GM23338 (cell line): ENCODE data around the gene PIK3C2A. TPM values are rescaled to one million over a fixed set of nuclear protein-coding genes. Genes with fewer than 3 reads are reported as not detected.

Experiments
- ATAC-seq: fragments of 200-7000 bp; cut with Tn5 transposase; 3 replicates; pipeline ENCODE4 v1.9.1; 2020
- DNase-seq: peaks from one replicate; pipeline ENCODE4 v3.0.0-alpha.2; 2015; ENCODE audit warnings: low spot score
- H2AFZ ChIP-seq: fragments of 200-600 bp; sonication (generic); 2 replicates; pipeline ENCODE4 v1.8.0; 2016; ENCODE audit warnings: antibody characterized with exemption, mild to moderate bottlenecking, moderate library complexity
- H3F3A ChIP-seq: fragments of 200-600 bp; sonication (generic); replicated peaks from 2 replicates; pipeline ENCODE4 v1.8.0; 2017; ENCODE audit warnings: antibody characterized with exemption, mixed run types, low read depth
- H3K27ac ChIP-seq: fragments of 200-600 bp; sonication (generic); 2 replicates; pipeline ENCODE4 v1.6.1; 2016; ENCODE audit warnings: low read depth
- H3K27me3 ChIP-seq: fragments of 200-600 bp; sonication (generic); 2 replicates; pipeline ENCODE4 v1.8.0; 2016; ENCODE audit warnings: mild to moderate bottlenecking, mixed run types, moderate library complexity; ENCODE audit not compliant: insufficient read depth
- H3K36me3 ChIP-seq: fragments of 200-600 bp; sonication (generic); 2 replicates; pipeline ENCODE4 v1.8.0; 2016; ENCODE audit warnings: mild to moderate bottlenecking; ENCODE audit not compliant: insufficient read depth
- H3K4me1 ChIP-seq: fragments of 200-600 bp; sonication (generic); 2 replicates; pipeline ENCODE4 v1.8.0; 2016; ENCODE audit warnings: mild to moderate bottlenecking, moderate library complexity; ENCODE audit not compliant: insufficient read depth
- H3K4me2 ChIP-seq: fragments of 200-600 bp; sonication (generic); 2 replicates; pipeline ENCODE4 v1.7.1; 2017; ENCODE audit warnings: mixed run types
- H3K4me3 ChIP-seq: fragments of 200-600 bp; sonication (generic); 2 replicates; pipeline ENCODE4 v1.6.1; 2016; ENCODE audit warnings: mixed run types
- H3K79me2 ChIP-seq: fragments of 200-600 bp; sonication (generic); replicated peaks from 2 replicates; pipeline ENCODE4 v1.8.0; 2017; ENCODE audit warnings: mild to moderate bottlenecking; ENCODE audit not compliant: insufficient read depth
- H3K9me2 ChIP-seq: fragments of 200-600 bp; sonication (generic); 2 replicates; pipeline ENCODE4 v1.8.0; 2017; ENCODE audit not compliant: insufficient read depth
- H4K20me1 ChIP-seq: fragments of 200-600 bp; sonication (generic); replicated peaks from 2 replicates; pipeline ENCODE4 v1.8.0; 2017; ENCODE audit warnings: mild to moderate bottlenecking; ENCODE audit not compliant: insufficient read depth
- H3K27ac Mint-ChIP-seq: 2 replicates; pipeline ENCODE4 v1.8.0; 2020; ENCODE audit warnings: inconsistent platforms, mild to moderate bottlenecking, moderate library complexity, mixed read lengths
- H3K27me3 Mint-ChIP-seq: 3 replicates; pipeline ENCODE4 v1.8.0; 2022; ENCODE audit warnings: low read depth, mild to moderate bottlenecking, moderate library complexity, mixed read lengths, inconsistent platforms; ENCODE audit not compliant: insufficient read depth, poor library complexity
- H3K36me3 Mint-ChIP-seq: 3 replicates; pipeline ENCODE4 v1.8.0; 2021; ENCODE audit warnings: low read depth, mild to moderate bottlenecking, inconsistent platforms, moderate library complexity, mixed read lengths
- H3K4me1 Mint-ChIP-seq: 3 replicates; pipeline ENCODE4 v1.8.0; 2020; ENCODE audit warnings: mild to moderate bottlenecking, inconsistent platforms, mixed read lengths
- H3K4me3 Mint-ChIP-seq: 3 replicates; pipeline ENCODE4 v1.8.0; 2021; ENCODE audit warnings: moderate library complexity, mild to moderate bottlenecking, inconsistent platforms, mixed read lengths
- H3K9me3 Mint-ChIP-seq: 3 replicates; pipeline ENCODE4 v1.8.0; 2020; ENCODE audit warnings: moderate library complexity, mild to moderate bottlenecking, inconsistent platforms, mixed read lengths
- CREB1 ChIP-seq: fragments of 250-450 bp; sonication (Bioruptor Pico); IDR thresholded peaks from 2 replicates; pipeline ENCODE4 v1.5.0; 2020; ENCODE audit warnings: low read depth, mild to moderate bottlenecking, moderate library complexity
- CTCF ChIP-seq, 2 experiments: fragments of 200-600 bp in 1 of 2; sonication (generic) in 1 of 2; conservative IDR thresholded peaks; 2 replicates each; pipeline versions ENCODE4 v1.5.1 to v1.6.1; 2016 to 2017; ENCODE audit warnings: antibody characterized with exemption in 2 of 2, low read depth in 2 of 2, mild to moderate bottlenecking in 2 of 2, moderate library complexity in 1 of 2
- ETS1 ChIP-seq: IDR thresholded peaks from 2 replicates; pipeline ENCODE4 v1.6.1; 2016; ENCODE audit warnings: antibody characterized with exemption
- EZH2 ChIP-seq: fragments of 200-600 bp; sonication (generic); IDR thresholded peaks from one replicate; pipeline ENCODE4 v1.8.0; 2017; ENCODE audit warnings: antibody characterized with exemption, mild to moderate bottlenecking, low read depth; ENCODE audit not compliant: unreplicated experiment
- EZH2phosphoT487 ChIP-seq: fragments of 200-600 bp; sonication (generic); IDR thresholded peaks from one replicate; pipeline ENCODE4 v1.8.1; 2018; ENCODE audit warnings: antibody characterized with exemption; ENCODE audit not compliant: unreplicated experiment
- JUNB ChIP-seq: IDR thresholded peaks from one replicate; pipeline ENCODE4 v1.6.1; 2016; ENCODE audit warnings: antibody characterized with exemption; ENCODE audit not compliant: unreplicated experiment
- NANOG ChIP-seq: IDR thresholded peaks from 2 replicates; pipeline ENCODE4 v1.6.1; 2016; ENCODE audit warnings: antibody characterized with exemption, borderline replicate concordance
- POLR2AphosphoS5 ChIP-seq: IDR thresholded peaks from 2 replicates; pipeline ENCODE4 v1.6.1; 2016; ENCODE audit warnings: antibody characterized with exemption, low read depth
- REST ChIP-seq: IDR thresholded peaks from one replicate; pipeline ENCODE4 v1.6.1; 2018; ENCODE audit warnings: antibody characterized with exemption; ENCODE audit not compliant: unreplicated experiment
- STAT1 ChIP-seq: IDR thresholded peaks from one replicate; pipeline ENCODE4 v1.6.1; 2016; ENCODE audit warnings: antibody characterized with exemption; ENCODE audit not compliant: unreplicated experiment
- ZNF114 ChIP-seq: fragments of 250-450 bp; sonication (Bioruptor Pico); IDR thresholded peaks from 2 replicates; pipeline ENCODE4 v1.5.0; 2020; ENCODE audit warnings: mild to moderate bottlenecking, moderate library complexity
- ZNF331 ChIP-seq: fragments of 250-450 bp; sonication (Bioruptor Pico); IDR thresholded peaks from 2 replicates; pipeline ENCODE4 v1.5.0; 2020; ENCODE audit warnings: low read depth, mild to moderate bottlenecking, moderate library complexity
- ZNF462 ChIP-seq: fragments of 250-450 bp; sonication (Bioruptor Pico); IDR thresholded peaks from 2 replicates; pipeline ENCODE4 v1.5.0; 2020; ENCODE audit warnings: mild to moderate bottlenecking, moderate library complexity
- polyA plus RNA-seq: library from polyadenylated mRNA; unstranded; fragments of >200 nt; fragmentation: Nextera tagmentation; extraction: Ambion mirVana; gene quantifications from 2 replicates; pipeline ENCODE4 v1.2.1, GENCODE V29; 2016
- total RNA-seq: library from RNA; depleted of rRNA; stranded (reverse); fragments of >200 nt; shearing (Covaris generic); gene quantifications from 2 replicates; pipeline ENCODE4 v1.2.3, GENCODE V29; 2014

PIK3C2A gene
- total and polyA plus RNA-seq, 2 experiments from 2014 or later: 45.8 to 123 TPM

- Histone ChIP-seq H2AFZ (no peak overlapping the region), H3K9me2 (no peaks in the 10 kb centered on the region), H3K36me3 (no peaks in the 10 kb centered on the region), H3K4me3 (no peak overlapping the region), H3F3A (no peaks in the 10 kb centered on the region), H3K27ac (no peak overlapping the region), H3K79me2 (no peaks in the 10 kb centered on the region), H3K4me2 (no peak overlapping the region), H3K27me3 (no peaks in the 10 kb centered on the region), H3K4me1 (no peaks in the 10 kb centered on the region), H4K20me1 (no peaks in the 10 kb centered on the region)
- H3K27ac Mint-ChIP-seq: no peak overlapping the region
- H3K4me1 Mint-ChIP-seq: no peaks in the 10 kb centered on the region
- ATAC-seq (no peak), DNase-seq (no peak)
- no peak overlapping the region for H3K4me3 Mint-ChIP-seq
- TF ChIP-seq ETS1: no peak
- TF ChIP-seq ZNF114: no peak
- no peak for TF ChIP-seq ZNF331 (CRISPR knock-in tag)
- TF ChIP-seq EZH2: no peak
- TF ChIP-seq EZH2phosphoT487: no peak
- no peak for TF ChIP-seq POLR2AphosphoS5
- TF ChIP-seq CTCF (conservative IDR thresholded peaks at IDR 0.05; ENCODE audit: low read depth in 2 of 2): no peak
- no peak for TF ChIP-seq NANOG
- no peak for TF ChIP-seq ZNF462 (CRISPR knock-in tag)
- TF ChIP-seq REST: no peak
- no peak for TF ChIP-seq CREB1
- TF ChIP-seq JUNB: no peak
- no peak for TF ChIP-seq STAT1
- H3K9me3 Mint-ChIP-seq: no peaks in the 10 kb centered on the region
- peaks cover 2% of the 10 kb centered on the region for H3K27me3 Mint-ChIP-seq
- no peaks in the 10 kb centered on the region for H3K36me3 Mint-ChIP-seq
Observed at GRCh38 chr11:17240780-17241179, 33.0 kb upstream of the PIK3C2A start.
